Amniotic stem cell (primary cell): ENCODE results near the gene C2orf49.

Experiments used
- DNase-seq: peaks from one replicate; lab custom pipeline; 2025; lab: John Stamatoyannopoulos, UW

Gene C2orf49

GRCh38 chr2:105362862-105363591 is 25.7 kb downstream of the C2orf49 start:
- no peak for DNase-seq

- no peak for DNase-seq
Observed at GRCh38 chr2:105364436-105365139, 27.2 kb downstream of the C2orf49 start.

GRCh38 chr2:105365206-105365605 is 27.9 kb downstream of the C2orf49 start:
- DNase-seq = no peak

- no peak for DNase-seq
Observed at GRCh38 chr2:105368759-105369408, 31.5 kb downstream of the C2orf49 start.

- DNase-seq = peak; percentile 69
Observed at GRCh38 chr2:105369777-105370690, 32.7 kb downstream of the C2orf49 start.

- no peak for DNase-seq
Observed at GRCh38 chr2:105371156-105371555, 33.8 kb downstream of the C2orf49 start.

GRCh38 chr2:105371810-105372209 is 34.5 kb downstream of the C2orf49 start:
- no peak for DNase-seq

GRCh38 chr2:105373344-105373781 is 36.0 kb downstream of the C2orf49 start:
- DNase-seq = no peak

- no peak for DNase-seq
Observed at GRCh38 chr2:105373895-105374401, 36.6 kb downstream of the C2orf49 start.

- DNase-seq = no peak
Observed at GRCh38 chr2:105375001-105375561, 37.7 kb downstream of the C2orf49 start.

GRCh38 chr2:105376010-105376409 is 38.7 kb downstream of the C2orf49 start:
- DNase-seq = no peak

GRCh38 chr2:105376789-105377240 is 39.5 kb downstream of the C2orf49 start:
- no peak for DNase-seq

GRCh38 chr2:105377871-105378270 is 40.5 kb downstream of the C2orf49 start:
- DNase-seq = no peak

GRCh38 chr2:105378276-105378840 is 41.0 kb downstream of the C2orf49 start:
- DNase-seq = no peak

GRCh38 chr2:105378921-105379383 is 41.6 kb downstream of the C2orf49 start:
- DNase-seq = no peak

GRCh38 chr2:105379741-105380186 is 42.4 kb downstream of the C2orf49 start:
- DNase-seq = no peak

GRCh38 chr2:105380432-105381100 is 43.2 kb downstream of the C2orf49 start:
- DNase-seq = no peak

GRCh38 chr2:105381101-105381668 is 43.8 kb downstream of the C2orf49 start:
- no peak for DNase-seq

GRCh38 chr2:105382177-105382576 is 44.8 kb downstream of the C2orf49 start:
- DNase-seq = no peak
